Stimulated activated CD4-positive, alpha-beta T cell treated with anti-CD3 and anti-CD28 coated beads, Interleukin-15, amount 100 ng/mL, for 1 hour (primary cell): Measurements from ENCODE around the gene CADM1.

ENCODE experiments used
- DNase-seq, 2 donors: peaks; one replicate each; pipeline ENCODE4 v3.0.0-alpha.2; 2020; ENCODE audit warnings: low read depth in 1 of 2, low spot score in 1 of 2

The CADM1 gene

DNA sequence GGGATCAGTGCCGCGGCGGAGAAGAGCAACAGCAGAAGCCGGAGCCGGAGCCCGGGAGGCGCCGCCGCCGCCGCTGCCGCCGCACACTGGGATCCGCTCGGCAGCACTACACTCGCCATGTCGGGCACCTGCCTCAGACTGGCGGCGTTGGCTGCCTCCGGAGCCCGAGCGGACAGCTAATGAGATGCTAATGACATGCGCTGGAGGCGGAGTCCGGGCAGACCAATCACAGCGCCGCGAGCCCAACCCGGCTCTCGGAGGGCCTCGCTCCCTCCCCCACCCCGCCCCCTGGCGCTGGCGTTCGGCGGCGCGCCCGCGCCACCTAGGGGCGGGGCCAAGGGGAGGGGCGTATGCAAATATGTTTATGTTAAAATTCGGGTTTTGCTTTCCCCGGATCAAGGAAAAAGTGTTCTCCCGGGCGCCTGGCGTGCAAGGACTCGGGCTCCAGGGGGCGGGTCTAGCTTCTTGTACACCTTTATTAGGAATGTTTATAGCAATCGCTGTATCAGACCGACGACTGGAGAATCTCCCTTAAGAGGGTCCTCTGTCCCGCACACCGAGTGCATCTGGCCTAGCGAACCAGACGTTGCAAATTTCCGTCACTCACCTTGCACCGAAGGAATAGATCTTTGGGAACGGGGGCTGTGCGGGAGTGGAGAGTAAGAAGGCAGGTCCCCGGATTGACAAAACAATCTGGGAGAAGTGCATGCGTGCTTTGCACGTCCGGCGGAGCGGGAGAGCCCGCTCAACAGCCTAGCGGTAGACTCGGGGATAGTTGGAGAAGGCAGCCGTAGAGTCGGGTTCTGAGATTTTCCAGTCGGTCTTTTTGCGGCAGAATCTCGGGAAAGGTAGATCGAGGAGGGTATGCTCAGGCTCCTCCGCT, at the start of gene CADM1:
TSS of gene CADM1 (minus strand) at position 140 of the 883 bp plus-strand sequence.
- DNase-seq = peak; percentile 49 to 56

DNA sequence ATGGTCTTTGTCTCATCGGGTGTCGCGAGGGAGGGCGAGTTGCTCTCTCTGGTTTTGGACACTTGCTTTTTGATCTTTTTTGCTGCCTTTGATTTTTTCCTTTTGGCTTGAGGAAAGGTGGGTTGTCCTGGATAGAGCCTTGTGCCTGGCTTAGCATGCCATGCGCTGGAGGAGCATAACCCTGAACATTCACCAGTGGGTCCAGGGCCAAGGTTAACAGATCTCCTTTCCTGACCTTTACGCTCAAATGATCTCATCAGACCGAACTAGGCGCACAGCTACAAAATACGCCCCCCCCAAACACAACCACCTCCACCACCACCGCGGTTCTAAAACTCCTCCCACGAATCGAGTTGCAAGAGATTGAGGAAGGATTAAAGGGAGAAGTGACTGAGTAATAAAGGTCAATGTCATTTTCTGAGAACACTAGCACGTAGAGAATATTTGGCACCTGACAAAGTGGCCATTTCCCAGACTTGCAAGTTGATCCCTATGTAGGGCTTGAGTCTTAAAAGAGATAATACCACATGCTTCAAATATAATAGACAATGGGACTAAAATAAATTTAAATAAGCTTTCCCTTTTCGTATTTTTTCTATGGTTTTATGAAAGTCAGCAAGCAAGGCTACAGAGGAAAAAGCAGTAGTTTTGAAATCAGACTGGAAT, 48.7 kb upstream of the CADM1 start:
- no peak for DNase-seq

DNA sequence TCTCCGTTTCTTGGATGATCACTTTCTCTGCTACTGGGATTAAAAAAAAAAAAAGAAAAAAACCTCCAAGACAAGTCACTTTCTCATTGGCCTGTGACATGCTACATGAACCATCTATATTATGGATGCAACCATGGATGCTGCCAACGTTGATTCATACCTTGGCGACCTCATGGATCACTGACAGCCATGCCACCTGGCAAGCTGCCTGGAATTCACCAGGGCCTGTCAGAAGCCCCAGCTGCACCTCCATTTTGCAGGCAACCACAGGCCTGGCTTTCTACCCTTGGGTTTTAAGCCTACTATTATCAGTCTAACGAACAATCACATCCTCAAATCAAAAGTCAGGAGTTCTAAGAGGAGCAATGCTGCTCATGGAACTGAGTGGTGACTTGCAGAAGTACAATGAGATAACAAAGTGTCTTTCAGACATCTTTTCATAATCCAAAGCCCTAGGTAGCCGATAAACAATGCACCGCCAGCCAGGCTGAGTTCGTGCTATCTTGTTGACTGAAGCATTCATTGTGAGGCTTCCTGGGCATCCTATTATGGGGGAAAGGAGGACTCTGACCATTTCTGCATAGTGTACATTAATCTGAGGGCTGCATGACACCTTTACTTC, 48.0 kb upstream of the CADM1 start:
- no peak for DNase-seq

DNA sequence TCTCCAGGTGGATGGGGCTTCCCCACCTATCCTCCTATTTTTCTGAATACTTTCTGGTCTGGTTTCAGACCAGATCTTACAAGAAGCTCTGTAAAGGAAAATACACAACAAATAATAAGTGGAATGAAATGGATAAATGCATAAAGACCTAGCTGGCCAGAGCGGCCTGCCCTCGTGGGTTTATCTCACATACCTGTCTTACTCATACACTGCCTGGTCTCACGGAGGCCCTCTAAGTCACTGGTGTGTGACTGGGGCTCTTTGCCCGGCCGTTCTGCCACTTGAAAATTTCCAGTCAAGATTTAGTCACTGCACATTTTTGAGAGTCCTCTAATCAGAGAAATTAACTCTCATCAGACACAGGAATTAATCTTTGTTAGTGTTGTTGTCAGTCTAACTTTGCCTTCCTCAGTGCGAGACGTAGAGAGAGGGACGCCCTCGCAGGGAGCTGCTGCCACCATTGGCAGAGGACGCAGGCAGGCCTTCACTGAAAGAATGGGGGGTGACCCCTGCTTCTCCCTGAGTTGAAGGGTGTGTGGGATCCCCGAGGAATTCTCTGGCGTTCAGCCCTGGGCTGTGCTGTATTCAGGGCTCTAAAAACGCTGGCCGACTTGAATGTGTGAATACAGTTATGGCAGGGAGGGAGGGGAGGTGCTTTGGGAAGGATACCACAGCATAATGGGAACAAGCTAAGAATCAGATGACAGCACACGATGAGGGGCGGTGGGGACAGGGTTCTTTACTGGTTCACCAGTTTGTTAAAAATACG, 46.3 kb upstream of the CADM1 start:
- no peak for DNase-seq

DNA sequence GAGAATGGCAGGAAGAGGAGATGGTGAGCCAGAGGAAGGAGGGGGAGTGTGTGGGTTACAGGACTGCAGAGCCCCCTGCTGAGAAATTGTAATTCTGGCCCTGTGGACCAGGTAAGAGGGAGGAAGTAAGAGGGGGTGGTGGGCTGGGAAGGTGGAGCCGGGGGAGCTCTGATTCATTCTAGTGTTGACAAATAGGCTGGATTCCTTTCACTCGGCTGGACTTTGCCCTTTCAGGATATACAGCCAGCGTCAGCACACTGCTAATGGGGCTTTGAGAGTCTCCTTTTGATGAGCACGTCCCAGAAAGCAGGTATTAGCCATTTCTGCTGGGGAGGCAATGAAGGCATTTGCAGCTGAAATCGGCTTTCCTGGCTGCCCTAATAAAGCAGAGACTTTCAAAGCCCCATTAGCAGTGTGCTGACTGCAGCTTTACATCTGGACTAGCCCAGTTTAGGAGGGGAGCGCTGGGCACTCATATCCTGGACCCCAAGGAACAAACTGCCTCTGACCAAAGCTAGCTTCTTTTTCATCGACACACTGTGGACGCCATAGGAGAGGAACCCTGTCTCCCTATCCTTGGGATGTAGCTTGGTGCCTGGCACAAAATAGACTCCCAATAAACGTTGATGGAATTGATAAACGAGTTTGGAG, 44.8 kb upstream of the CADM1 start:
- no peak for DNase-seq

DNA sequence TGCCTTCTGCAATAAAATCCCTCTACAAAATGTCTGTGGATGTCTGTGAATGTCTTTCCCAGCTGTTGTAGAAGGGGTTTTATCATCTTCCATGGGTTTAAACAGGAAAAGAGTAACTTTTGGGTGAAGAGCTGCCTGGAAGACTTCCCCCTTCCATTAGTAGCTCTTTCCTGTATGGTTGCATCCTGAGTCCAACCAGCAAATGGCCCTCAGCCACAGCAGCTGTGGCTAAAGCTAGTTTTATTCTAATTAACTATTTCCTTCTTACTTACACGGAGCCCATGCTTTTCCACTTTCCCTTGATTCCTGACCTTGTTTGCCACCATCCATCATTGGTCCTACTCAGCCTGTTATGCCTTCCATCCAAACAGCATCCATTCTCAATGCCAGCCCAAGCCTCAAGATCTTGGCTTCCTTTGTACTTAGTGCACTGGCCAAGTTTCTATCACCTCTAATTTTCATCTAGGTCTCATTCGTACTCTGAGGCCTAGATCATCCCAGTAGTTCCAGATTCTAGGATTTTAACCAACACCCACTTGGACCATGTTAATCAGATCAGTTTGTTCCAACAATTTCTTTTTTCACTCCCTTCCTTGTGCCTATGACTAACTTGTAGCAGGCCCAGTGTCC, 41.5 kb upstream of the CADM1 start:
- no peak for DNase-seq

DNA sequence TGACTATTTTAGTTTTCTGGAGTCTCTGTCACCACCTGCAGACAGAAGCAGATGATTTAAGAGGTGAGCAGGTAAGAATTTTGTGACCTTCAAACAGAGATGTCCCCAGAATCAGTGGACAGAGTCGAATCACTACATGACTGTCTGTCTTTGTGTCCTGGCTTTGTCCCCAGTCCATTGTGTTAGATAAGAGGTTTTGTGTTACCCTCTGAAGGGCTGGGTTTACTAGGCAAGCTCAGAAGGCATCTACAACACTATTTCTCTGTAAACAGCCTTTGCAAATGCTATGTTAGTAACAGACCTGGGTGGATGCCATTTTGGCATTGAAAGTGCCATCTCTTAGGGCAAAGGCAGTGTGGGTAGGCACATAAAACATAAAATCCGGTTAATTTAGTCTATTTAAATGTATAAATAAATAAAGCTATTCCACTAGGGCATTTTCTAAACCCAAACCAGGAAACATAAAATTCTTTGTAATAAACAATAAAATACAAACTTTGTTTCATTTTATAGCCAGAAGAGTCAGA, 40.3 kb upstream of the CADM1 start:
- no peak for DNase-seq

DNA sequence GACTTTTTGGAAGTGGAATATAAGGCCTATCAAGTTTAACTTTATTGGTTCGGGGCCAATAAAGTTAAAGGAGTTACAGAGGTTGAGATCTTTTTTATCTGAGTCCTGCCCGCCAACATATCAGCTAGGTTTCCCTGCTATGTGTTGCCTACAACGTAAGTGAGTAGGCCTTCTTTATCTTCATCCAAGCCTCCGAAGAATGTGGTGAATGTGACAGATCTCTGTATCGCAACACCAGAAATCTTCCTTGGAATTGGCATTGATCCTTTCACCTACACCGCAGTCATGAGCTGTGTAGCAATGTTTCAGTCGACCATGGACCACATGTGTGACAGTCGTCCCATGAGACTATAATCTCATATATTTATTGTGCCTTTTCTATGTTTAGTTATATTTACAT, 37.3 kb upstream of the CADM1 start:
- no peak for DNase-seq

DNA sequence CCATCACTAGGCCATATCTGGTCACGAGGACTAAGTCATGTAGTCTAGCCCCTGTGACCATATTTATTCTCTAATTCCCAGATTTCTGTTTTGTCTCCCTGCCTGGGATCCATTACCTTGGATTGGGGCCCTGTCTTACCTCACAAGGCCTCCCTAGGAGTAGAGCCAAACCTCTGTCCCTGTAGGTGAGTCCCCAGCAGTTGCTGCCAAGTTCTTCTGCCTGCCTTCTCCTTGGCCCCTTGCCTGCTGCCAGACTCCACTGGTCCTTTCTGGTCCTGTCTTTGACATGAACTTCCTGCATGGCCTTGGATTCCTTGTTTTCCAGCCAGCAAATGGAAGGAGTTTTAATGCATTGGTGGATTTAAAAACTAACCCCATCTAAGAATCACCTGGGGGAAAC, 35.6 kb upstream of the CADM1 start:
- DNase-seq = no peak

DNA sequence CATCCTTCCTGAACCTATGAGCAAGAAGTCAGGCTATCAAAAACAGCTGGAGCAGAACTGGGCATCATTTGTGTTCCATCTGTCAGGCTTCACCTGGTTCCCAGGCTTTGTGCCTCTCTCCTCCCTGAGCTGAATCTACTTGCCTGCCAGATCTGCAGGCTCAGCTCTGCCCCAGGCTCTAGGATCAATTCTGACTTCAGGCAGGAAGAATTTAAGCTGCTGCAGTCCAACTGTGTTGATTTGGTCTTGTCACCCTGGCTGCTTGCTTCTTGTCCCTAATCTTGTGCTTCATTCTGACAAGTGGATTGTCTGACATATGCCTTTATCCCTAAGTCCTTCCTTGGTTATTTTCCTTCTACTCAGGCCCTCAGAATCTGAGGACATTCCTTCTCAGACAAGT, 31.6 kb upstream of the CADM1 start:
- DNase-seq = no peak

DNA sequence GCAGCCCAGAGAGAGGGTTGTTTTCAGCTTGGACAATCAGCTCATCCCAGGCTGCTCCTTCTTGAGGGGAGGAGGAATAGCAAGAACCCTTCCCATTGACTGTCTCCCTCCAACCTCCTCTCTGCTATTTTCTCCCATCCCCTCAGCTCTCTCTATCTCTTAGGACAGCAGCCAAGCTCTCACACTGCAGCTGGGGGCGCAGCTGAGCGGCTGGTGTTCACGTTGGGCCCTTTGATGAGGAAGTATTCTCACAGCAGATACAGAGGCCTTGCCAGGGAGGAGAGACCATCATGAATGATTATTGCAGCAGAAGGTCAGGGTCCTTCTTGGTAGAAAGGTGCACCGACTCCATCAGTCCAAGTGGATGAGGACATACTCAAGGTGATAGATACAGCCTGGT, 26.5 kb upstream of the CADM1 start:
- DNase-seq = no peak

DNA sequence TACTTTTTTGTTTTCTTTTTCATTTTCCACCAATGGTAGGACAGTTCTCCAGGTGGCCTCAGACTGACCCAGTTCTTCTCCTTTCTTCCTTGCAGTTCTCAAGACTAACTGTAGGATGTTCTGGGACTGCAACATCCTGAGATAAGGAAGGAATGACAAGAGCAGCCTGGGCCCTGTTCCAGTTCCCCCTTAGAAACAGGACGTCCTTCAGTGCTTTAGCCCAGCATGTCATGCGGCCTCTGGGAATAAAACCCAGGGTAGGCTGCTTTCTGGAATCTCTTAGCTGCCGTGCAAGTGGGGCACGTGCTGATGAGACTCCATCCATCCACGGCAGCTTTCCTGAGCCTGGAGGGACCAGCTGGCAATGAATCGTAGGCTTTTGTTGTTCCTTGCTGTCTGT, 24.0 kb upstream of the CADM1 start:
- DNase-seq = no peak

DNA sequence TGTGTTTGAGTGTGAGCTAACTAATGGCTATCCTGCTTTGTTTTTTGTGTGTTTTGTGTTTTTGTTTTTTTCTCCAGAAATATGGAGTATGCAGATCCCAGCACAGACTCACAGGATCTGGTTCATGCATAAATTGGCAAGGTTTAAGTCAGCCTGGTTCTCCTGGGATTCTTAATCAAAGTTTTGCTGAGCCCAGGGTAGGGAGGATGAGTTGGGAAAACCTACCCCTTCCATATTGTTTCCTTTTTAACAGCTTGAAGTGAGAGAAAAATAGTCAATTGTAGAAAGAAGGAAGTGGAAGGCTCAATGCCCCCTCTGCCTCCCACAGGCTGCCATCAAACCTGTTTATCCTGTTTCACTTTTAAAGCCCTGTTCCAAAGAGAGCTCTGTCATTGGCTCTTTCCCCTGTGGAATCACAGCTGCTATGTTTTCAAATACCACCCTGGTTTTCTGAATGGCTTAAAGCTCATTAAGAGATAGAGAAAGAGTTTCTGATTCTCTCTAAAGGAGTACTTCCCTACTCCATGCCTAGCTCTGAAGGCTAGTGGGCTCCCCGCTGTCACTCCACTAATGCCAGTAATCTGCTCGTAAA, 23.4 kb upstream of the CADM1 start:
- DNase-seq = no peak

DNA sequence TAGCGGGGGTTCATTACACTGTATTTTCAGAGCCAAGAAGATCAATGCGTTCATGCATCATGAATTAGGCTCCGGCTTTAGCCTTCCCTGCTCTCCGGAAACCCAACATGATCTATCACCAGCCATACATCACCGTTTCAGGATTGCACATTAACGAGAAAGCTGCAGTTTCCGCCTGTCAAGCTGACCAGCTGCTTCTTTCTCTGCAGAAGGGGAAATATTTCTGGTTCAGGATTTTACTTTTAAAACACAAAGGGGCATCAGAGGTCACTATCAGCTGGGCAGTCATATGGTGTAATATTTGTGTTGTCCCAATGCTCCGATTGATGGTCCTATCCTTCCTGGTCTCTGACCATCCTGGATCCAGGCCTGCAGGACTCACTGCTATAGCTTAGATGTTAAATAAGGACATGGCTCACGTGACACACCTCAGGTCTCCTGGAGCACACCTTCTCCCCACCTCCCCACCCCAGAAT, 21.4 kb upstream of the CADM1 start:
- no peak for DNase-seq

DNA sequence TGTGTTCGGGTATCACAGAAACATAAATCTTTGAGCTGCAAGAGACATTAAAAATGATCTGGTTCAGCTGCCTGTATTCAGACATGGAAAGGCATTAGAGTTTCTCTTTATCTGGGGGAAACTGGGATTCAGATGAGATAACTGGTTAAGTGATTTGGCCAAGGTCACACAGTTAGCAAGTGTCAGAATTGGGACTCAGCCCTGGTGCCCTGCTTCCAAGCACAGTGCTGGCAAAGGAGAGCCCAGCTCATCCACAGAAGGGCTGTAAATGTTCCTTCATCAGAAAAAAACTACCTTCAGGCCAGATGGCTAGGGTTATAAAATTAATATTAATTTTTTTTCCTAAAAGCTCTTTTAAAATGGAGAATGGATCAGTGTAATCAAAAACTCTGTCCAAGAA, 20.4 kb upstream of the CADM1 start:
- no peak for DNase-seq

DNA sequence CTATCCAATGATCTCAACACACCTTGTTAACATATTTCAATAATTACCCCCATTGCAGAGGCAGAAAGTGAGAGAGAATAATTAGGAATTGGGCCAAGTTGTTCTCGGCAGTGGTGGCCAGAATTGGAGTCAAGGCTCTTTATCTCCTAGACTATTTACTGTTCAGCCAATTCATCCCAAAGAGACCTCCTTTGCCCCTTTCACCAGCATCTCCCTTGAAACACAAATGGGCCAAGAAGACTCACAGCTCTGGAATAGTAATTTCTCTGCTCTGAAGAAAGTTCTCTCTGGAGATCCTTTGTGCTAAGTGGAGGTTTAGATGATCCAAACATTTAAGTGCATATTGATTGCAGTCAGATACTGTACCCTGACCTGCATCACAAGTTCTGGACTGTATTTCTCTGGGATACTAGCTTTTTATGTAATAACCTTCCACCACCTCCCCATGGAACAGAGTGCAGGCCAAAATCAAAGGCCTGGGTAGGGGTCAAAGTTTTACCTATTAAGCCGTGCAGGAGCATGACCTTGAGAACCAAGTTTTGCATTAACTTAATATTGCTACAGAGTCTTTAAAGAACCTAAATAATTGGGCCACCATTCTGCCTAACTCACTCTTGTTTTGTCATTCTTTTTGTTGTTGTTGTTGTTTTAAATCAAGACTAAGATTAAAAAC, 19.6 kb upstream of the CADM1 start:
- DNase-seq = no peak

DNA sequence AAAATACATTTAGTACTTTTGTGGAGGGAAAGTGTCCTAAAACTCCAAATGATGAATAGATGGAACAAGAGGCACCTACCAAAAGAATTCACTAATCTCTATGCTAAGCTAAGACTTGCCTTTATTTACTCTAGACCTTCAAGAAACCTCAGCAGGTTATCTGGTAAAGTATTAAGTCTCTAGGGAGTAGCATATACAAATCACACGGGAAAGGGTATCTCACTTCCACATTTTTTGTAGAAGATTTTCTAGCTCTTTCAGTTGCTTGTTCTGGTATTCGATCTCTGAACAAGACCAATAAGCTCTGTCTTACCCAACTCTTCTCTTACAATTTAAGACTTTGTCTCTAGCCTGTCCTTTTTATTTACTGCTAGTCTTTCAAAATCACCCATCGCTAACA, 18.1 kb upstream of the CADM1 start:
- DNase-seq = no peak

DNA sequence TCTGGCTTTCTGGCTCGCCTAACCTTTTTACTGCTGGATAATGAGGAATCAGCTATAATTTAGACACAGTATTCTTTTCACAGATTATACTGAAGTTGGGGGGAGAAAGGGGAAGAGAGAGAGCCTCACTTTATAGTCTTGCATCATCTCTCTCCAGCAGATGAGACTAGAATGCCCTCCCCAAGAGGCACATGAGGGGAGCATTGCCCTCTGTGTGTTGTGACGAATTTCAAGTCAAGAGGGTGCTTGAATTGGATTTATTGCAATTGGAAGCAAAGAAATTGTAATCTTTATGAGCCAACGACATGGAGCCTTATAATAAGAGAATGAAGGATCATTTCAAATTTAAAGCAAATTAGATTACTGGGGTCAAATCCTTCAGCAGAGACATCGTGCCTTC, 17.6 kb upstream of the CADM1 start:
- no peak for DNase-seq

DNA sequence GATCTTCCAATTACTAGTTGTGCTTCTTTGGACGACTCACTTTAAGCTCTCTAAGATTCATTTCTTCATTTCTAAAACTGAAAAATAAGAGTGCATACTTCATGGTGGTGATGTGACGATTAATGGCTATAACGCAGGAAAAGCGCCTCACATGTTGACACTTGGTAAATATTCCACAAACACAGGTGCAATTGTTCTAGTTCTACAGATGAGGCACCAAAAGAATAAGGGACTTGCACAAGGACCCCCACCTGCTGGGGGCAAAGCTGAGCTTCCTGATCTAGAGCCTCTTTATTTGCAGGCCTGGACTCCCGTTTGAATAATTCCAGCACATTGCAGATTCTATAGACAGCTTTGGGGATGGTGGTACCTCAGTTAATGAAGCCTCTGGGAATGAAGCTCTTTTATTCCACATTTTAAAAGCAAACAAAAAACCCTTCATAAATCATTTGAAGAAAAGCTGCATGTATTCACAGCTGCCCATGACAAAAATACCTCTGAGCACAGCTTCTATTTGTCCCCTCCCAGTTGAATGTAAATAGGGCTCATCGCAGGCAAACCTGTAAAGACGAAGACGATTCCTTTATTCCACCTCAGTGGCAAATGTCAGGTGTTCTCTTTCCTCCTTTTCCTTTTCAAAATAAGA, 14.9 kb upstream of the CADM1 start:
- DNase-seq = no peak
